HepG2 (cell line): ENCODE measurements around the gene DHX32.
"Not testable (repeated sequence)": the region's sequence is repeated elsewhere in the genome, so short reads cannot be mapped to it uniquely, and the experiment has no call there.

Experiments
- ARID5B ChIP-seq: IDR thresholded peaks from 2 replicates; pipeline ENCODE4 v1.4.0; 2020; ENCODE audit warnings: mild to moderate bottlenecking, missing genetic modification reagents
- CHCHD3 ChIP-seq: sonication (generic); formaldehyde crosslinking; IDR thresholded peaks from 2 replicates; pipeline ENCODE4 v1.8.0; 2022; ENCODE audit warnings: mild to moderate bottlenecking, missing genetic modification reagents, moderate library complexity
- CTCF ChIP-seq: sonication (generic); formaldehyde crosslinking; IDR thresholded peaks from 2 replicates; pipeline ENCODE4 v1.5.0; 2020; ENCODE audit warnings: mild to moderate bottlenecking, missing genetic modification reagents, moderate library complexity
- EZH2 ChIP-seq: conservative IDR thresholded peaks from 2 replicates; pipeline ENCODE4 v1.6.1; 2012; ENCODE audit warnings: mild to moderate bottlenecking, low read depth, low read length, moderate library complexity
- JUNB ChIP-seq: sonication (generic); formaldehyde crosslinking; IDR thresholded peaks from 2 replicates; pipeline ENCODE4 v1.8.0; 2022; ENCODE audit warnings: missing genetic modification reagents, mild to moderate bottlenecking, borderline replicate concordance
- KLF11 ChIP-seq: IDR thresholded peaks from 2 replicates; pipeline ENCODE4 v1.6.1; 2016; ENCODE audit warnings: missing compliant biosample characterization
- NFKB2 ChIP-seq: sonication (generic); formaldehyde crosslinking; IDR thresholded peaks from 2 replicates; pipeline ENCODE4 v1.4.0; 2020; ENCODE audit warnings: missing genetic modification reagents, borderline replicate concordance
- NR2C2 ChIP-seq: sonication (generic); formaldehyde crosslinking; IDR thresholded peaks from 2 replicates; pipeline ENCODE4 v1.4.0; 2020; ENCODE audit warnings: missing genetic modification reagents, mild to moderate bottlenecking, moderate library complexity, borderline replicate concordance
- SKIL ChIP-seq: sonication (generic); formaldehyde crosslinking; IDR thresholded peaks from 2 replicates; pipeline ENCODE4 v1.8.0; 2022; ENCODE audit warnings: missing genetic modification reagents, mild to moderate bottlenecking, moderate library complexity, borderline replicate concordance
- ZBTB10 ChIP-seq: sonication (generic); formaldehyde crosslinking; IDR thresholded peaks from 2 replicates; pipeline ENCODE4 v1.4.0; 2020; ENCODE audit warnings: missing genetic modification reagents, borderline replicate concordance
- ZFX ChIP-seq: sonication (generic); formaldehyde crosslinking; IDR thresholded peaks from 2 replicates; pipeline ENCODE4 v1.4.0; 2020; ENCODE audit warnings: mild to moderate bottlenecking, low read depth, missing genetic modification reagents, moderate library complexity
- ZMAT5 ChIP-seq: sonication (generic); formaldehyde crosslinking; IDR thresholded peaks from 2 replicates; pipeline ENCODE4 v1.5.0; 2020; ENCODE audit warnings: mild to moderate bottlenecking, low read depth, missing genetic modification reagents, borderline replicate concordance
- ZNF18 ChIP-seq: sonication (generic); formaldehyde crosslinking; IDR thresholded peaks from 2 replicates; pipeline ENCODE4 v1.8.0; 2022; ENCODE audit warnings: mild to moderate bottlenecking, missing genetic modification reagents; ENCODE audit not compliant: insufficient replicate concordance
- ZNF598 ChIP-seq: sonication (generic); formaldehyde crosslinking; IDR thresholded peaks from 2 replicates; pipeline ENCODE4 v1.5.1; 2020; ENCODE audit warnings: mild to moderate bottlenecking, missing genetic modification reagents, borderline replicate concordance

- TF ChIP-seq NR2C2 (CRISPR knock-in tag); KLF11 (CRISPR knock-in tag); CHCHD3; ZMAT5 (CRISPR knock-in tag); ZFX; JUNB (CRISPR knock-in tag); ZNF18 (CRISPR knock-in tag); EZH2; CTCF (CRISPR knock-in tag); SKIL; ARID5B; NFKB2 (CRISPR knock-in tag); ZNF598 (CRISPR knock-in tag); ZBTB10 (CRISPR knock-in tag): not testable (repeated sequence)
Observed at GRCh38 chr10:125892402-125892801, 11.3 kb upstream of the DHX32 start.
